Osteocyte (in vitro differentiated cells): Measurements from ENCODE around the gene ENO3. TPM values are rescaled to one million over a fixed set of nuclear protein-coding genes. Genes with fewer than 3 reads are reported as not detected.

Experiments used
- DNase-seq: peaks from one replicate; pipeline ENCODE4 v3.0.0; 2021; ENCODE audit warnings: mixed read lengths; ENCODE audit not compliant: unreplicated experiment; ENCODE audit errors: extremely low spot score
- H3K27ac Mint-ChIP-seq: one replicate; pipeline ENCODE4 v1.8.0; 2021; ENCODE audit warnings: mild to moderate bottlenecking, mixed read lengths; ENCODE audit not compliant: unreplicated experiment
- H3K27me3 Mint-ChIP-seq: one replicate; pipeline ENCODE4 v1.8.0; 2021; ENCODE audit warnings: mixed read lengths; ENCODE audit not compliant: unreplicated experiment
- H3K36me3 Mint-ChIP-seq: one replicate; pipeline ENCODE4 v1.8.0; 2021; ENCODE audit warnings: mixed read lengths; ENCODE audit not compliant: unreplicated experiment
- H3K4me1 Mint-ChIP-seq: one replicate; pipeline ENCODE4 v1.8.0; 2021; ENCODE audit warnings: mixed read lengths; ENCODE audit not compliant: unreplicated experiment
- H3K4me3 Mint-ChIP-seq: one replicate; pipeline ENCODE4 v1.8.0; 2021; ENCODE audit warnings: mild to moderate bottlenecking, moderate library complexity, mixed read lengths; ENCODE audit not compliant: unreplicated experiment
- H3K9me3 Mint-ChIP-seq: one replicate; pipeline ENCODE4 v1.8.0; 2021; ENCODE audit warnings: mixed read lengths; ENCODE audit not compliant: unreplicated experiment
- total RNA-seq: library from RNA; stranded (reverse); gene quantifications from 2 replicates; pipeline ENCODE4 v1.2.1, GENCODE V29; 2021
- TF ChIP-seq, protein P1 (sequence below): fragments of 200-600 bp; sonication (generic); IDR thresholded peaks from 2 replicates; pipeline ENCODE4 v1.5.0; 2021; ENCODE audit warnings: antibody characterized with exemption, mild to moderate bottlenecking, moderate library complexity

Gene ENO3
- total RNA-seq, 1 donor from 2014 or later, result 9.5 TPM

DNA sequence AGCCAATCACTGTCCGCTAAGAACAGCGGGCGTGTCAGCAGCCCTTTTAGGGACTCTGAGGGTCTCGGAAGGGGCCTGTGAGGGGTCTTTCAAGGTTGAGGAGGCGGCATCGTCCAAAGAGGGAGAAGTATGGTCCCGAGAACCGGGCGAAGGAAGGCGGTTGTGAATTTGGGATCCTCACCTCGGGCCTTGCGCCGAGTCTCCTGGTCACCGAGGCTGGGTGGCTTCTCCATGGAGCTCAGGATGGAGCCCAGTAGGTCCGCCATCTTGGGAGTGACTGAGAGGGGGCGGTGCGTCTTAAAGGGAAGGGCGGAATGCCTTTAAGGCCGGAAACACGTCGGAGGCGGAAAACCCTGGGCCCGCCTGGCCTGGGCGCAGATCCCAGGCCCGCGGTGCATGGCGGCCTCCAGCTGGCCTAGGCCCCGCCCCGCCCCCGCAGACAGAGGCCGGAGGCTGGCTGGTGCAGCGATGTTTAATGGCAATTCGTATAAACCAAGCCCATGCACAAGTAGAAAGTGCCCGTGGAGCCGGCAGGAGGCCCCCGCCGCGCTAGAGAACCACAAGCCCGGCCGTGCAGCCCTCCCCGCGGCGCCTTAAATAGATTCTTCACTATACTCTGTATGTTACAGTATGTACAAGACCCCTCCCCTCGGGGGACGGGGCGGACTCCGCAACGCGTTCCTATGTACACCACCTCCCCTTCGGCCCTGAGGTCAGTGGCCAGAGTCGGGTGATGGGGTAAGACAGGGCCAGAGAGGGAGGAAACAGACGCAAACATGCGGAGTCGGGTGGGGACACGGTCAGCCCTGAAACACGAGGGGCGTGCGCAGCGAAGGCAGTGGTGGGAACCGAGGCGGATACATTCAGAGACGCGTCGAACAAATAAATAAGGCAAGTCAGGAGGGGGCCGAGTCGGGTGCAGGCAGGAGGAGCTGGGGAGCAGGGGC, 16.9 kb downstream of the ENO3 start, which contains the start of gene SPAG7:
Gene SPAG7, minus strand, starts transcription at position 279 of the 947 bp plus-strand sequence. Its CDS starts 13 bp downstream, at position 266.
- peaks cover 35% of the 10 kb centered on the region for H3K4me1 Mint-ChIP-seq
- no peak within 1 kb of the TSS for H3K4me3 Mint-ChIP-seq
- DNase-seq, result peak; percentile 98
- H3K9me3 Mint-ChIP-seq, result no peaks in the 10 kb centered on the region
- TF ChIP-seq, protein P1, sequence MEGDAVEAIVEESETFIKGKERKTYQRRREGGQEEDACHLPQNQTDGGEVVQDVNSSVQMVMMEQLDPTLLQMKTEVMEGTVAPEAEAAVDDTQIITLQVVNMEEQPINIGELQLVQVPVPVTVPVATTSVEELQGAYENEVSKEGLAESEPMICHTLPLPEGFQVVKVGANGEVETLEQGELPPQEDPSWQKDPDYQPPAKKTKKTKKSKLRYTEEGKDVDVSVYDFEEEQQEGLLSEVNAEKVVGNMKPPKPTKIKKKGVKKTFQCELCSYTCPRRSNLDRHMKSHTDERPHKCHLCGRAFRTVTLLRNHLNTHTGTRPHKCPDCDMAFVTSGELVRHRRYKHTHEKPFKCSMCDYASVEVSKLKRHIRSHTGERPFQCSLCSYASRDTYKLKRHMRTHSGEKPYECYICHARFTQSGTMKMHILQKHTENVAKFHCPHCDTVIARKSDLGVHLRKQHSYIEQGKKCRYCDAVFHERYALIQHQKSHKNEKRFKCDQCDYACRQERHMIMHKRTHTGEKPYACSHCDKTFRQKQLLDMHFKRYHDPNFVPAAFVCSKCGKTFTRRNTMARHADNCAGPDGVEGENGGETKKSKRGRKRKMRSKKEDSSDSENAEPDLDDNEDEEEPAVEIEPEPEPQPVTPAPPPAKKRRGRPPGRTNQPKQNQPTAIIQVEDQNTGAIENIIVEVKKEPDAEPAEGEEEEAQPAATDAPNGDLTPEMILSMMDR, result peak; percentile 21
- H3K27ac Mint-ChIP-seq, result no peak within 1 kb of the TSS
- no peaks in the 10 kb centered on the region for H3K27me3 Mint-ChIP-seq
- peaks cover 20% of the 10 kb centered on the region for H3K36me3 Mint-ChIP-seq

DNA sequence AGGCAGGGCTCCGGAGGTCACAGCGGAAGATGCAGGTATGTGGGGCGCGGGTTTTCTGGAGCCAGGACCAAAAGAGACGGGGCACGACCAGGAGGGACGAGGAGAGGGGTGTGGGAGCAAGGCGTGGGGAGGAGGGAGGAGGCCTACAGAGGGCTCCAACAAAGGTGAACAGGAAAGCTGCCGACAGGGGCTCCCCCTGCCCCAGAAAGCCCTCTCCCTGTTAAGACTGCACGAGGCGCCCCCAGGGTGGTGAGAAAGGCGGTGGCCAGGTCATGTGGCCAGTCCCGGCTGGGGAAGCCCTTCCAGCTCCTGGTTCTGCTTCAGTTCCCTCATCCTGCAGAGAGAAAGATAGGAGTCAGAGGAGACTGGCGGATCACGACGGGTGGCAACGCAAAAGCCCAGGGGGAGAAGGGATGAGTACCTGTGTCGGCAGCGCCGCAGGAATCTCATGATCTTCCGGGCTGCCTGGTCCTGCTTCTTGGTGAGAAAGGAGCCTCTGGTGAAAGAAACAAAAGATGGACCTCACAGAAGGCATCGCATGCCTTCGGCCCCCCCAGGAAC, 17.6 kb downstream of the ENO3 start:
- H3K36me3 Mint-ChIP-seq, result peaks cover 20% of the 10 kb centered on the region
- peaks cover 35% of the 10 kb centered on the region for H3K4me1 Mint-ChIP-seq
- DNase-seq, result no peak
- no peak overlapping the region for H3K27ac Mint-ChIP-seq
- H3K4me3 Mint-ChIP-seq, result no peak overlapping the region
- H3K27me3 Mint-ChIP-seq, result no peaks in the 10 kb centered on the region
- no peaks in the 10 kb centered on the region for H3K9me3 Mint-ChIP-seq
- TF ChIP-seq, protein P1, result no peak

DNA sequence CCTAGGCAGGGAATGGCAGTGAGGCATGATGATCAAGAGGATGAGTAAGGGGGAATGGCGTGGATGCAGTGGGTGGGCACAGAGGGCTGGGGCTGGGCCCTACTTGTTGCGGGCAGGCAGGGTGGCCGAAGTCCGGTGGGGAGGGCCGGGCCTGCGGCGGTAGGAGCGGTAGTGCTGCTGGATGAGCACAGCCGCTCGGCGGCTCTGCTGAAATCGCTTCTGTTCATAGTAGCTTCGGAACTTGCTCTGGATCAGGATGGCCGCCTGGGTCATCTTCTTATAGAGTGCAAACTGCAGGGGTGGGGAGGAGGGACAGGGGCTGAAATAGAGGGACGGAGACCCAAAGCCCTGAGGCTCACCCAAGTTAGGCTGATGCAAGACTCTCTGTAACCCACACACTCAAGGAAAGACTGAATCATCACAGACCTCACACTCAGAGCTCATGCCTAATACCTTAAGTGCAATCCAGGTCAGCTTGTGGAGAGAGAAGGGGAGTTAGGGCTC, 18.2 kb downstream of the ENO3 start:
- Mint-ChIP-seq H3K4me1 (peaks cover 35% of the 10 kb centered on the region), H3K9me3 (no peaks in the 10 kb centered on the region), H3K4me3 (no peak overlapping the region), H3K27ac (no peak overlapping the region), H3K36me3 (peaks cover 24% of the 10 kb centered on the region), H3K27me3 (no peaks in the 10 kb centered on the region)
- TF ChIP-seq, protein P1, result no peak
- peak; percentile 86 for DNase-seq

DNA sequence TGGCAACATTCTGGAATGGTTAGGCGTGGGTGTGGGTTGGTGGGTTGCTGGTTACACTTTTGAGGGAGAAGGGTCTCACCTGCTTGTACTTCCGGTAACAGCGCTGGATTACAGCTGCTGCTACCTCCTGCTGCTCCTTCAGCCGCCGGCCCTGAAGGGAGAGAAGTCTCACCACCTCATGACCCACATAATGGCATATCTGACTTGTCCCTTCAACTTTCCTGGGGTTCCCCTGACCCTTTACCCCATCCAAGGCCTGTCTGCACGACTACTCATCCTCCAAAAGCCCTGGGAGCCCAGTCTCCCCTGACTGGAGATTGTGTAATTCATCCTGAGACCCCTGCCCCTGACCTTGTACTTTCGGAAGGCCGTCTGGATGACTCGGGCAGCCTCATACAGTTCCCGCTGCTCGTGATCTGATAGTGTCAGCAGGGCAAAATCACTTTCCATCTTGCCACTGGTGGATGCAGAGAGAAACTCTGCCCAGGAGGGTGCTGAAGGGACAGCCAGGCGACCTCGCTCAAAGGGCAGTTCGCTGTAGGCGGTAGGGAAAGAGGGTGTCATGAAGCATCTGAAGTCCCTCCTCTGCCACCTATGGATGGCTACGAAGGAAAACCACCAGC, 18.7 kb downstream of the ENO3 start:
- Mint-ChIP-seq H3K27me3 (no peaks in the 10 kb centered on the region), H3K9me3 (no peaks in the 10 kb centered on the region), H3K4me3 (no peak overlapping the region), H3K27ac (no peak overlapping the region), H3K4me1 (peaks cover 35% of the 10 kb centered on the region), H3K36me3 (peaks cover 24% of the 10 kb centered on the region)
- TF ChIP-seq, protein P1, result no peak
- no peak for DNase-seq
